ENCODE data around the gene AK8. TPM values are rescaled to one million over a fixed set of nuclear protein-coding genes. Genes with fewer than 3 reads are reported as not detected.

AK8 gene
- total and polyA plus RNA-seq, 7 donors: 0.10 TPM; not detected in 6

- H3K36me3 ChIP-seq (ENCODE audit: insufficient read depth in 1 of 2, low read depth in 1 of 2): no peaks in the 10 kb centered on the region
- H3K4me3 ChIP-seq: no peak overlapping the region
- WGBS, 3 donors: 83 to 89% (median 86%) methylated on average over 10 of the region's 10 CpGs
- no peaks in the 10 kb centered on the region for H3K9me3 ChIP-seq
- no peak overlapping the region for H3K27ac ChIP-seq
- intact Hi-C loops (cut with DNase I): no loop called here
- TF ChIP-seq CTCF (IDR thresholded peaks at IDR 0.05): no peak
- no peak for DNase-seq
- ATAC-seq: no peak
- H3K4me1 ChIP-seq: no peaks in the 10 kb centered on the region
- H3K27me3 ChIP-seq (ENCODE audit: insufficient read depth in 3 of 3, low read length in 2 of 3): peaks cover 0 to 18% (median 0%) of the 10 kb centered on the region in 3 donors
Observed at GRCh38 chr9:132854832-132855231, 23.3 kb downstream of the AK8 start.

DNA sequence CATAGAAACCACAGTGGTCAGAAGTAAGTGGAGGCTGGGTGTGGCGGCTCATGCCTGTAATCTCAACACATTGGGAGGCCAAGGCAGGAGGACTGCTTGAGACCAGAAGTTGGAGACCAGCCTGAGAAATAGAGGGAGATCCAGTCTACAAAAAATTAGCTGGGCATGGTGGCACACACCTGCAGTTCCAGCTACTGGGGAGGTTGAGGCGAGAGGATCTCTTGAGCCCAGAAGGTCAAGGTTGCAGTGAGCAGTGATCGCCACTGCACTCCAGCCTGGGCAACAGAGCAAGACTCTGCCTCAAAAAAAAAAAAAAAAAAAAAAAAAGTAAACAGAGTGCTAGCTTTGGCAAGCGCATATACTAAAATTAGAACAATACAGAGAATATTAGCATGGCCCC is 24.6 kb downstream of the AK8 start:
- TF ChIP-seq CTCF (IDR thresholded peaks at IDR 0.05): no peak
- Histone ChIP-seq H3K4me3 (no peak overlapping the region), H3K36me3 (ENCODE audit: insufficient read depth in 1 of 2, low read depth in 1 of 2) (no peaks in the 10 kb centered on the region), H3K27ac (no peak overlapping the region), H3K4me1 (no peaks in the 10 kb centered on the region), H3K9me3 (no peaks in the 10 kb centered on the region), H3K27me3 (ENCODE audit: insufficient read depth in 3 of 3, low read length in 2 of 3) (peaks cover 0 to 18% (median 0%) of the 10 kb centered on the region in 3 donors)
- ATAC-seq (no peak), DNase-seq (no peak)
- intact Hi-C loops (cut with DNase I): no loop called here
- WGBS, 3 donors: 95 to 97% (median 96%) methylated on average over 4 of the region's 4 CpGs

GRCh38 chr9:132849185-132849706 is 28.8 kb downstream of the AK8 start:
- no peaks in the 10 kb centered on the region for H3K9me3 ChIP-seq
- peaks cover 0 to 10% (median 0%) of the 10 kb centered on the region in 3 donors for H3K27me3 ChIP-seq (ENCODE audit: insufficient read depth in 3 of 3, low read length in 2 of 3)
- 54 to 63% (median 58%) methylated on average over 12 of the region's 12 CpGs for WGBS, 3 donors
- no peak overlapping the region for H3K4me3 ChIP-seq
- H3K27ac ChIP-seq: no peak overlapping the region
- intact Hi-C loops (cut with DNase I): no loop called here
- DNase-seq (no peak), ATAC-seq (no peak)
- no peaks in the 10 kb centered on the region for H3K36me3 ChIP-seq (ENCODE audit: insufficient read depth in 1 of 2, low read depth in 1 of 2)
- H3K4me1 ChIP-seq: no peaks in the 10 kb centered on the region
- TF ChIP-seq CTCF (IDR thresholded peaks at IDR 0.05): no peak

DNA sequence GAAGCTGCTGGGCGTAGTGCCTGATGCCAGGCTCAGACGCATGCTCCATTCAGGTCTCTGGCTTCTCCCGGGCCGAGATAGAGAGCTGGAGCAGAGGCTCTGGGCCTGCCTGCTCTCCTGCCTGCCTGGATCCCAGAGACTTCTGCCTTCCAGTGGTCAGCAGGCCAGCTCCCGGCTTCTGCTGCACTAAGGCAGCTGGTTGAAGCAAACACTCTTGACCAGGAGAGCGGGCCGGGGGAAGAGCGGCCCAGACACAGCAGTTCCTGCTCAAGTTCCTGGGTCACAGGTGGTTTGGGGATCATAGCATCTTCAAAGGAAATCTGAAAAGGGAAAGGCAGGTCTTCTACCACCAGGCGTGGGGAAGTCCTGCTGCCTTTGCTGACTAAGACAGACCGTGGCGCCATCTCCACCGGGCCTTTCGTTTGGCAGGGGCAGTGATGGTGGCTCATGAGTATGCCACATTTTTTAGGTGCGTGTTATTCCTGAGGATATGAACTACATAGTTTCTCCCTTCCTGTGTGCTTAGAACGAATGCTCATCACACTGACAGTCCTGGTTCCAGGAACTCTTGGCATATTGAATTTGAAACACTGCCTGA is 31.1 kb downstream of the AK8 start:
- intact Hi-C loops (cut with DNase I): no loop called here
- H3K27me3 ChIP-seq (ENCODE audit: insufficient read depth in 3 of 3, low read length in 2 of 3): peaks cover 0 to 10% (median 0%) of the 10 kb centered on the region in 3 donors
- TF ChIP-seq CTCF (IDR thresholded peaks at IDR 0.05): no peak
- H3K4me3 ChIP-seq: no peak overlapping the region
- H3K36me3 ChIP-seq (ENCODE audit: insufficient read depth in 1 of 2, low read depth in 1 of 2): no peaks in the 10 kb centered on the region
- H3K4me1 ChIP-seq: no peaks in the 10 kb centered on the region
- H3K9me3 ChIP-seq: no peaks in the 10 kb centered on the region
- DNase-seq: peak in 1 of 2 donors; percentile 33
- ATAC-seq: no peak
- 82 to 88% (median 84%) methylated on average over 15 of the region's 15 CpGs for WGBS, 3 donors
- H3K27ac ChIP-seq: no peak overlapping the region
